Measurements from ENCODE around the gene NEMF. TPM values are rescaled to one million over a fixed set of nuclear protein-coding genes. Genes with fewer than 3 reads are reported as not detected.

The NEMF gene
- total RNA-seq, 4 donors from 2014 or later, result 50.2 to 129 (median 79.3) TPM

GRCh38 chr14:49870908-49871307 lies 18.3 kb upstream of the NEMF start:
- Histone ChIP-seq H3K9me3 (no peaks in the 10 kb centered on the region), H3K27ac (no peak overlapping the region), H3K4me3 (no peak overlapping the region), H3K36me3 (no peaks in the 10 kb centered on the region), H3K4me1 (peaks cover 0 to 17% (median 11%) of the 10 kb centered on the region in 4 donors), H3K27me3 (no peaks in the 10 kb centered on the region)
- TF ChIP-seq POLR2AphosphoS5 (IDR thresholded peaks at IDR 0.05), result no peak
- TF ChIP-seq CTCF (IDR thresholded peaks at IDR 0.05), result no peak
- no peak for DNase-seq
- in situ Hi-C loops (cut with MboI; ENCODE audit: low pct_ligation_motif_present in 1 of 4, low pct_unique_long_range_greater_than_20kb in 1 of 4, low sequenced_read_pairs in 3 of 4), result loop anchor here in 2 of 4 donors (25.0 kb wide), 1 partner anchor 666 kb away; the partner anchor contains the start of gene MAP4K5 (in 2 of the 2)
- intact Hi-C loops (cut with DNase I; ENCODE audit: low total_unique reads), result no loop called here
- WGBS, 2 donors (ENCODE audit: low coverage in 1 of 2), result 79% methylated on average over 6 of the region's 6 CpGs; no CpG with 5 or more reads in 1 of the 2 donors

- Histone ChIP-seq H3K36me3 (no peaks in the 10 kb centered on the region), H3K27ac (peak overlapping the region; percentile 87 to 99 (median 96)), H3K4me1 (peaks cover 5 to 36% (median 27%) of the 10 kb centered on the region in 4 donors), H3K27me3 (no peaks in the 10 kb centered on the region), H3K9me3 (no peaks in the 10 kb centered on the region), H3K4me3 (peak overlapping the region in 3 of 4 donors; percentile 40 to 73 (median 69))
- TF ChIP-seq POLR2A (IDR thresholded peaks at IDR 0.05), result no peak
- no peak for TF ChIP-seq EP300 (IDR thresholded peaks at IDR 0.05; ENCODE audit: low read depth)
- no peak for TF ChIP-seq CTCF (IDR thresholded peaks at IDR 0.05)
- TF ChIP-seq POLR2AphosphoS5 (IDR thresholded peaks at IDR 0.05), result no peak
- no peak for DNase-seq
- WGBS, 2 donors (ENCODE audit: low coverage in 1 of 2), result 22 to 25% methylated on average over 5 of the region's 5 CpGs
- intact Hi-C loops (cut with DNase I; ENCODE audit: low total_unique reads) (loop anchor here (5.0 kb wide), 1 partner anchor 239 kb away; no protein-coding TSS in a partner anchor), in situ Hi-C loops (cut with MboI; ENCODE audit: low pct_ligation_motif_present in 1 of 4, low pct_unique_long_range_greater_than_20kb in 1 of 4, low sequenced_read_pairs in 3 of 4) (loop anchor here in 3 of 4 donors (5.0 to 25.0 kb wide), 5 partner anchors 136 to 669 kb away; partner anchors contain the start of genes MAP4K5 (in 2 of the 3) and VCPKMT (in 1 of the 3))
Measured at GRCh38 chr14:49868720-49869114, 16.1 kb upstream of the NEMF start.

GRCh38 chr14:49867831-49868719 lies 15.5 kb upstream of the NEMF start:
- no peaks in the 10 kb centered on the region for H3K9me3 ChIP-seq
- 1% methylated on average over 11 to 37 of the region's 57 CpGs for WGBS, 2 donors (ENCODE audit: low coverage in 1 of 2)
- in situ Hi-C loops (cut with MboI; ENCODE audit: low pct_ligation_motif_present in 1 of 4, low pct_unique_long_range_greater_than_20kb in 1 of 4, low sequenced_read_pairs in 3 of 4) (loop anchor here in 3 of 4 donors (5.0 to 25.0 kb wide), 5 partner anchors 137 to 669 kb away; partner anchors contain the start of genes MAP4K5 (in 2 of the 3) and VCPKMT (in 1 of the 3)), intact Hi-C loops (cut with DNase I; ENCODE audit: low total_unique reads) (loop anchor here (5.0 kb wide), 1 partner anchor 239 kb away; no protein-coding TSS in a partner anchor)
- peak overlapping the region; percentile 87 to 99 (median 96) for H3K27ac ChIP-seq
- H3K27me3 ChIP-seq, result no peaks in the 10 kb centered on the region
- TF ChIP-seq POLR2A (IDR thresholded peaks at IDR 0.05) (peak; percentile 96), POLR2AphosphoS5 (IDR thresholded peaks at IDR 0.05) (peak; percentile 97 to 99 (median 98)), CTCF (IDR thresholded peaks at IDR 0.05) (no peak), EP300 (IDR thresholded peaks at IDR 0.05; ENCODE audit: low read depth) (peak; percentile 70)
- H3K4me3 ChIP-seq, result peak overlapping the region; percentile 40 to 73 (median 63)
- H3K36me3 ChIP-seq, result no peaks in the 10 kb centered on the region
- H3K4me1 ChIP-seq, result peaks cover 5 to 41% (median 29%) of the 10 kb centered on the region in 4 donors
- peak; percentile 99 for DNase-seq

GRCh38 chr14:49865431-49865859 lies 12.9 kb upstream of the NEMF start:
- Histone ChIP-seq H3K36me3 (no peaks in the 10 kb centered on the region), H3K9me3 (no peaks in the 10 kb centered on the region), H3K4me3 (no peak overlapping the region), H3K27ac (peak overlapping the region; percentile 95 to 100 (median 98)), H3K27me3 (no peaks in the 10 kb centered on the region), H3K4me1 (peaks cover 5 to 48% (median 32%) of the 10 kb centered on the region in 4 donors)
- TF ChIP-seq POLR2A (IDR thresholded peaks at IDR 0.05) (no peak), POLR2AphosphoS5 (IDR thresholded peaks at IDR 0.05) (no peak), CTCF (IDR thresholded peaks at IDR 0.05) (peak; percentile 83 to 91 (median 86)), EP300 (IDR thresholded peaks at IDR 0.05; ENCODE audit: low read depth) (no peak)
- 0% methylated on average over 4 of the region's 4 CpGs for WGBS, 2 donors (ENCODE audit: low coverage in 1 of 2)
- intact Hi-C loops (cut with DNase I; ENCODE audit: low total_unique reads) (loop anchor here (5.0 kb wide), 1 partner anchor 242 kb away; no protein-coding TSS in a partner anchor), in situ Hi-C loops (cut with MboI; ENCODE audit: low pct_ligation_motif_present in 1 of 4, low pct_unique_long_range_greater_than_20kb in 1 of 4, low sequenced_read_pairs in 3 of 4) (loop anchor here in 3 of 4 donors (5.0 to 25.0 kb wide), 5 partner anchors 139 to 672 kb away; partner anchors contain the start of genes MAP4K5 (in 2 of the 3) and VCPKMT (in 1 of the 3))
- DNase-seq, result peak; percentile 89
